HEK293 (cell line): ENCODE measurements around the gene BBOF1.

Experiments used
- CTCF ChIA-PET: fragments of 350-600 bp; formaldehyde crosslinking; extraction: SDS; loops from one replicate; lab custom pipeline; 2021; ENCODE audit warnings: antibody characterized with exemption; lab: Yijun Ruan, JAX
- POLR2A ChIA-PET: fragments of 300-600 bp; formaldehyde crosslinking; extraction: SDS; loops from one replicate; lab custom pipeline; 2020; ENCODE audit warnings: antibody characterized with exemption, inconsistent platforms; lab: Yijun Ruan, JAX
- H3K27ac ChIP-seq: fragments of 200-500 bp; sonication (Bioruptor generic); 2 replicates; pipeline ENCODE4 v1.5.1; 2014; ENCODE audit warnings: low read depth, low read length, control low read depth, inconsistent platforms; ENCODE audit errors: extremely low read depth
- H3K36me3 ChIP-seq, 2 experiments: fragments of 200-500 bp in 1 of 2; sonication (Bioruptor generic) in 1 of 2; 1 replicate in 1 of 2; 2 replicates in 1 of 2; pipeline ENCODE4 v1.5.1; 2014 to 2017; ENCODE audit warnings: inconsistent platforms in 2 of 2, low read length in 2 of 2; ENCODE audit not compliant: control insufficient read depth in 2 of 2, insufficient read depth in 1 of 2
- H3K4me1 ChIP-seq: fragments of 200-500 bp; sonication (Bioruptor generic); 2 replicates; pipeline ENCODE4 v1.5.1; 2014; ENCODE audit warnings: mild to moderate bottlenecking, low read length, inconsistent platforms; ENCODE audit not compliant: control insufficient read depth, insufficient read depth
- H3K4me3 ChIP-seq: 2 replicates; pipeline ENCODE4 v1.5.1; 2011; ENCODE audit warnings: low read depth, mild to moderate bottlenecking, control low read depth, low read length, moderate library complexity
- H3K9me3 ChIP-seq: fragments of 200-500 bp; sonication (Bioruptor generic); 2 replicates; pipeline ENCODE4 v1.5.1; 2014; ENCODE audit warnings: low read depth, low read length, inconsistent platforms; ENCODE audit not compliant: control insufficient read depth, insufficient read depth
- BCL11B ChIP-seq: fragments of 450-650 bp; formaldehyde crosslinking; IDR thresholded peaks from 2 replicates; pipeline ENCODE4 v1.5.1; 2016; ENCODE audit warnings: low read depth, missing biosample characterization, missing genetic modification characterization
- FEZF1 ChIP-seq: fragments of 450-650 bp; formaldehyde crosslinking; IDR thresholded peaks from 2 replicates; pipeline ENCODE4 v1.5.1; 2016; ENCODE audit warnings: missing biosample characterization, missing genetic modification characterization
- MEIS1 ChIP-seq: sonication (generic); formaldehyde crosslinking; IDR thresholded peaks from 2 replicates; pipeline ENCODE4 v1.8.1; 2022; ENCODE audit warnings: missing genetic modification reagents, mild to moderate bottlenecking, borderline replicate concordance
- PRDM1 ChIP-seq: fragments of 450-650 bp; formaldehyde crosslinking; IDR thresholded peaks from 2 replicates; pipeline ENCODE4; 2016; ENCODE audit warnings: missing biosample characterization, missing genetic modification characterization
- REPIN1 ChIP-seq: fragments of 450-650 bp; formaldehyde crosslinking; IDR thresholded peaks from 2 replicates; pipeline ENCODE4 v1.5.1; 2017; ENCODE audit warnings: missing biosample characterization, missing genetic modification characterization, low read depth
- WT1 ChIP-seq: fragments of 450-650 bp; formaldehyde crosslinking; IDR thresholded peaks from 2 replicates; pipeline ENCODE4 v1.5.1; 2016; ENCODE audit warnings: missing biosample characterization, missing genetic modification characterization
- ZEB2 ChIP-seq: fragments of 450-650 bp; formaldehyde crosslinking; IDR thresholded peaks from 2 replicates; pipeline ENCODE4 v1.5.1; 2016; ENCODE audit warnings: missing biosample characterization, missing genetic modification characterization
- ZNF133 ChIP-seq: fragments of 450-650 bp; formaldehyde crosslinking; IDR thresholded peaks from 2 replicates; pipeline ENCODE4 v1.5.1; 2016; ENCODE audit warnings: missing biosample characterization, missing genetic modification characterization
- ZNF16 ChIP-seq: fragments of 450-650 bp; formaldehyde crosslinking; IDR thresholded peaks from 2 replicates; pipeline ENCODE4 v1.5.1; 2016; ENCODE audit warnings: low read depth, missing biosample characterization, missing genetic modification characterization
- ZNF292 ChIP-seq: fragments of 450-650 bp; formaldehyde crosslinking; IDR thresholded peaks from 2 replicates; pipeline ENCODE4 v1.5.1; 2016; ENCODE audit warnings: low read depth, missing biosample characterization, missing genetic modification characterization, borderline replicate concordance
- ZNF354C ChIP-seq: fragments of 450-650 bp; formaldehyde crosslinking; IDR thresholded peaks from 2 replicates; pipeline ENCODE4 v1.5.1; 2016; ENCODE audit warnings: missing biosample characterization, missing genetic modification characterization, low read depth, borderline replicate concordance
- ZNF37A ChIP-seq: fragments of 450-650 bp; IDR thresholded peaks from 2 replicates; pipeline ENCODE4 v1.5.1; 2018; ENCODE audit warnings: missing biosample characterization, missing genetic modification characterization
- ZNF549 ChIP-seq: fragments of 450-650 bp; IDR thresholded peaks from 2 replicates; pipeline ENCODE4 v1.5.1; 2018; ENCODE audit warnings: missing biosample characterization, missing genetic modification characterization, mild to moderate bottlenecking, inconsistent platforms, moderate library complexity
- ZNF561 ChIP-seq: fragments of 450-650 bp; IDR thresholded peaks from 2 replicates; pipeline ENCODE4 v1.5.1; 2018; ENCODE audit warnings: missing biosample characterization, missing genetic modification characterization, borderline replicate concordance
- ZNF658 ChIP-seq: fragments of 450-650 bp; formaldehyde crosslinking; IDR thresholded peaks from 2 replicates; pipeline ENCODE4; 2016; ENCODE audit warnings: missing biosample characterization, missing genetic modification characterization
- ZNF785 ChIP-seq: fragments of 450-650 bp; formaldehyde crosslinking; IDR thresholded peaks from 2 replicates; pipeline ENCODE4 v1.5.1; 2016; ENCODE audit warnings: missing biosample characterization, missing genetic modification characterization
- ZXDB ChIP-seq: fragments of 450-650 bp; formaldehyde crosslinking; IDR thresholded peaks from 2 replicates; pipeline ENCODE4 v1.5.1; 2016; ENCODE audit warnings: missing biosample characterization, missing genetic modification characterization
- TF ChIP-seq, protein P1 (sequence below): fragments of 450-650 bp; formaldehyde crosslinking; IDR thresholded peaks from 2 replicates; pipeline ENCODE4 v1.5.1; 2017; ENCODE audit warnings: missing biosample characterization, missing genetic modification characterization
- TF ChIP-seq, protein P2 (sequence below): fragments of 450-650 bp; formaldehyde crosslinking; IDR thresholded peaks from 2 replicates; pipeline ENCODE4 v1.5.1; 2016; ENCODE audit warnings: missing biosample characterization, missing genetic modification characterization
- TF ChIP-seq, protein P3 (sequence below): fragments of 450-650 bp; formaldehyde crosslinking; IDR thresholded peaks from 2 replicates; pipeline ENCODE4 v1.5.1; 2016; ENCODE audit warnings: missing biosample characterization, missing genetic modification characterization
- TF ChIP-seq, protein P4 (sequence below): fragments of 450-650 bp; formaldehyde crosslinking; IDR thresholded peaks from 2 replicates; pipeline ENCODE4 v1.5.1; 2016; ENCODE audit warnings: missing biosample characterization, missing genetic modification characterization
- TF ChIP-seq, protein P5 (sequence below): fragments of 450-650 bp; formaldehyde crosslinking; IDR thresholded peaks from 2 replicates; pipeline ENCODE4 v1.5.1; 2016; ENCODE audit warnings: missing biosample characterization, missing genetic modification characterization

BBOF1 gene

DNA sequence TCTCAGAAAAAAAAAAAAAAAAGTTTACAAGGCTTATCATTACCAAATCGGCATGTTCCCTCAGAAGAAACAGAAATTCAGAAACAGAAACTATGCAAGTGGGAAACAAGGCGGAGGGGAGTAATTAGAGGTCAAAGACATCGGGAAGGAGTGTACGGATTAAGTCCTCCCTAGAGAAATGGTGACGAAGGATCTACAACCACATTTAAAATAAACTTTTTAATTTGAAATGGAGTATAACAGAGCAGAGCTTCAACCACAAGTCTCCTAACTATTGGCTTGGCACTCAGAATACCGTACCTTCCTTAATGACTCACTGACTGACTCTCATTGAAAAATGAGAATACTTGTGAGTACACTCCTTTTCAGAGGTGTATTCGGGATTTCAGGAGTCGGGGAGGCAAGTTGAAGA lies 969 bp upstream of the BBOF1 start:
- peak overlapping the region; percentile 93 for H3K4me3 ChIP-seq
- peak; percentile 47; the same call in 1 of the 2 replicates for TF ChIP-seq PRDM1 (tag by site-specific recombination)
- TF ChIP-seq ZNF658: no peak
- TF ChIP-seq FEZF1: no peak
- no peak for TF ChIP-seq BCL11B (tag by site-specific recombination)
- TF ChIP-seq, protein P1, sequence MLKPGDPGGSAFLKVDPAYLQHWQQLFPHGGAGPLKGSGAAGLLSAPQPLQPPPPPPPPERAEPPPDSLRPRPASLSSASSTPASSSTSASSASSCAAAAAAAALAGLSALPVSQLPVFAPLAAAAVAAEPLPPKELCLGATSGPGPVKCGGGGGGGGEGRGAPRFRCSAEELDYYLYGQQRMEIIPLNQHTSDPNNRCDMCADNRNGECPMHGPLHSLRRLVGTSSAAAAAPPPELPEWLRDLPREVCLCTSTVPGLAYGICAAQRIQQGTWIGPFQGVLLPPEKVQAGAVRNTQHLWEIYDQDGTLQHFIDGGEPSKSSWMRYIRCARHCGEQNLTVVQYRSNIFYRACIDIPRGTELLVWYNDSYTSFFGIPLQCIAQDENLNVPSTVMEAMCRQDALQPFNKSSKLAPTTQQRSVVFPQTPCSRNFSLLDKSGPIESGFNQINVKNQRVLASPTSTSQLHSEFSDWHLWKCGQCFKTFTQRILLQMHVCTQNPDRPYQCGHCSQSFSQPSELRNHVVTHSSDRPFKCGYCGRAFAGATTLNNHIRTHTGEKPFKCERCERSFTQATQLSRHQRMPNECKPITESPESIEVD (tag by site-specific recombination): no peak
- TF ChIP-seq ZNF785 (tag by site-specific recombination): no peak
- no peak for TF ChIP-seq MEIS1 (CRISPR knock-in tag)
- TF ChIP-seq ZNF133 (tag by site-specific recombination): no peak
- TF ChIP-seq, protein P2, sequence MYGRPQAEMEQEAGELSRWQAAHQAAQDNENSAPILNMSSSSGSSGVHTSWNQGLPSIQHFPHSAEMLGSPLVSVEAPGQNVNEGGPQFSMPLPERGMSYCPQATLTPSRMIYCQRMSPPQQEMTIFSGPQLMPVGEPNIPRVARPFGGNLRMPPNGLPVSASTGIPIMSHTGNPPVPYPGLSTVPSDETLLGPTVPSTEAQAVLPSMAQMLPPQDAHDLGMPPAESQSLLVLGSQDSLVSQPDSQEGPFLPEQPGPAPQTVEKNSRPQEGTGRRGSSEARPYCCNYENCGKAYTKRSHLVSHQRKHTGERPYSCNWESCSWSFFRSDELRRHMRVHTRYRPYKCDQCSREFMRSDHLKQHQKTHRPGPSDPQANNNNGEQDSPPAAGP (tag by site-specific recombination): peak; percentile 13; the same call in 1 of the 2 replicates
- TF ChIP-seq ZNF561: 0 out of 2 replicates have a peak, but pooled peaks have one; percentile 2
- TF ChIP-seq REPIN1: no peak
- TF ChIP-seq ZNF37A (tag by site-specific recombination): no peak
- no peak for TF ChIP-seq ZNF354C (tag by site-specific recombination)
- TF ChIP-seq WT1 (tag by site-specific recombination): peak; percentile 90
- no peak for TF ChIP-seq ZEB2 (tag by site-specific recombination)
- TF ChIP-seq ZNF549 (tag by site-specific recombination): no peak
- TF ChIP-seq, protein P3, sequence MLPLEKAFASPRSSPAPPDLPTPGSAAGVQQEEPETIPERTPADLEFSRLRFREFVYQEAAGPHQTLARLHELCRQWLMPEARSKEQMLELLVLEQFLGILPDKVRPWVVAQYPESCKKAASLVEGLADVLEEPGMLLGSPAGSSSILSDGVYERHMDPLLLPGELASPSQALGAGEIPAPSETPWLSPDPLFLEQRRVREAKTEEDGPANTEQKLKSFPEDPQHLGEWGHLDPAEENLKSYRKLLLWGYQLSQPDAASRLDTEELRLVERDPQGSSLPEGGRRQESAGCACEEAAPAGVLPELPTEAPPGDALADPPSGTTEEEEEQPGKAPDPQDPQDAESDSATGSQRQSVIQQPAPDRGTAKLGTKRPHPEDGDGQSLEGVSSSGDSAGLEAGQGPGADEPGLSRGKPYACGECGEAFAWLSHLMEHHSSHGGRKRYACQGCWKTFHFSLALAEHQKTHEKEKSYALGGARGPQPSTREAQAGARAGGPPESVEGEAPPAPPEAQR (tag by site-specific recombination): no peak
- no peak for TF ChIP-seq ZNF292
- TF ChIP-seq ZNF16 (tag by site-specific recombination): no peak
- no peaks in the 10 kb centered on the region for H3K9me3 ChIP-seq
- 0 out of 2 replicates have a peak, but pooled peaks cover 2% of the 10 kb centered on the region for H3K4me1 ChIP-seq
- H3K36me3 ChIP-seq: peaks cover 4 to 5% of the 10 kb centered on the region in 2 experiments; a peak in 2 of 3 replicates
- ChIA-PET POLR2A (interaction anchor here (1.1 kb wide), 1 partner anchor 560 kb away, joined by 5 read pairs; the partner anchor contains the start of gene NUMB), CTCF (interaction anchor here (1.1 kb wide), 1 partner anchor 21 kb away, joined by 5 read pairs; no protein-coding TSS in a partner anchor)
- peak overlapping the region; percentile 85; the same call in 1 of the 2 replicates for H3K27ac ChIP-seq

DNA sequence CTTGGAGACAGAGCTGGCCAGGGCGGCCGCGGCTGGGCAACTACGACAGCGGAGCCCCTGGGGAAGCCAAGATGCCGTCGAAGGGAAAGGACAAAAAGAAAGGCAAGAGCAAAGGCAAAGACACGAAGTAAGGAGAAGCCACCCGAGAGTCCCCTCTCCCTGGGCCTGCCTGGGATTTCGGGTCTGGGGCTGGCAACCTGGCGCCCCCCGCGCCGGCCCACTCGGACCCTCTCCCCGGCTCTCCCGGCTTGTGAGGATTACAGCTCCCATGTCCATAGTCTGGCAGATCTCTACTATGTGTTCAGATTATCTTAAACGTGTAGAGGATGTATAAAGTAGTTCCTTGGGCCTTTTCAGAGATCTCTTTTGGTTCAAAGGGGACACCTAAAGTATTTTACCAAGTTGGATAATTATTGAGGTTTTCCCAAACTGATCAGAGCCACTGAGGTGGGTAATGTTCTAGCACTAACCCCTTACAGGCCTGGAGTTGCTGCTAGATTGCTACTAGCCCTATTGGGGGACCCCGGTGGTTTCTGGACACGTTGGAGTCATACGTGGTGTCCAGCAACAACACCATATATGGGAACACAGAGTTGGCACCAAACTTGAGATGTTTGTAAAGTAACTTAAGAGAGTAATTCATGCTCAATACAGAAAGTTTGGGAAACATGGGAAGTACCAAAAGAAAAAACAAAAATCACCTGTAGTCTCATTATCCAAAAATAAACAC lies 424 bp downstream of the BBOF1 start:
- Histone ChIP-seq H3K9me3 (no peaks in the 10 kb centered on the region), H3K4me1 (0 out of 2 replicates have a peak, but pooled peaks cover 2% of the 10 kb centered on the region), H3K36me3 (peaks cover 0 to 4% of the 10 kb centered on the region in 2 experiments; a peak in 1 of 3 replicates), H3K27ac (peak overlapping the region; percentile 85; the same call in 1 of the 2 replicates), H3K4me3 (peak overlapping the region; percentile 93)
- CTCF ChIA-PET: no interaction called here
- TF ChIP-seq, protein P4, sequence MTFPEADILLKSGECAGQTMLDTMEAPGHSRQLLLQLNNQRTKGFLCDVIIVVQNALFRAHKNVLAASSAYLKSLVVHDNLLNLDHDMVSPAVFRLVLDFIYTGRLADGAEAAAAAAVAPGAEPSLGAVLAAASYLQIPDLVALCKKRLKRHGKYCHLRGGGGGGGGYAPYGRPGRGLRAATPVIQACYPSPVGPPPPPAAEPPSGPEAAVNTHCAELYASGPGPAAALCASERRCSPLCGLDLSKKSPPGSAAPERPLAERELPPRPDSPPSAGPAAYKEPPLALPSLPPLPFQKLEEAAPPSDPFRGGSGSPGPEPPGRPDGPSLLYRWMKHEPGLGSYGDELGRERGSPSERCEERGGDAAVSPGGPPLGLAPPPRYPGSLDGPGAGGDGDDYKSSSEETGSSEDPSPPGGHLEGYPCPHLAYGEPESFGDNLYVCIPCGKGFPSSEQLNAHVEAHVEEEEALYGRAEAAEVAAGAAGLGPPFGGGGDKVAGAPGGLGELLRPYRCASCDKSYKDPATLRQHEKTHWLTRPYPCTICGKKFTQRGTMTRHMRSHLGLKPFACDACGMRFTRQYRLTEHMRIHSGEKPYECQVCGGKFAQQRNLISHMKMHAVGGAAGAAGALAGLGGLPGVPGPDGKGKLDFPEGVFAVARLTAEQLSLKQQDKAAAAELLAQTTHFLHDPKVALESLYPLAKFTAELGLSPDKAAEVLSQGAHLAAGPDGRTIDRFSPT (tag by site-specific recombination): peak; percentile 84; the same call in 1 of the 2 replicates
- TF ChIP-seq, protein P5, sequence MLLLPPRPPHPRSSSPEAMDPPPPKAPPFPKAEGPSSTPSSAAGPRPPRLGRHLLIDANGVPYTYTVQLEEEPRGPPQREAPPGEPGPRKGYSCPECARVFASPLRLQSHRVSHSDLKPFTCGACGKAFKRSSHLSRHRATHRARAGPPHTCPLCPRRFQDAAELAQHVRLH (tag by site-specific recombination): no peak
- TF ChIP-seq ZXDB (tag by site-specific recombination): 0 out of 2 replicates have a peak, but pooled peaks have one; percentile 7
- POLR2A ChIA-PET: interaction anchor here (1.2 kb wide), 1 partner anchor 168 kb away, joined by 3 read pairs; the partner anchor contains the start of gene PTGR2
